Superior temporal gyrus (tissue), 1 donor: ENCODE results near the gene OR2A7.
"Not testable (repeated sequence)": the region's sequence is repeated elsewhere in the genome, so short reads cannot be mapped to it uniquely, and the experiment has no call there.

Experiments used
- DNase-seq: peaks from one replicate; pipeline ENCODE4 v3.0.0-alpha.2; 2016; ENCODE audit errors: extremely low spot score

Gene OR2A7

GRCh38 chr7:144255471-144255897 lies 9.1 kb downstream of the OR2A7 start:
- DNase-seq = no peak

- DNase-seq = not testable (repeated sequence)
Observed at GRCh38 chr7:144252307-144252706, 12.3 kb downstream of the OR2A7 start.

- DNase-seq = not testable (repeated sequence)
Observed at GRCh38 chr7:144247674-144248330, 16.8 kb downstream of the OR2A7 start.

- not testable (repeated sequence) for DNase-seq
Observed at GRCh38 chr7:144246967-144247366, 17.6 kb downstream of the OR2A7 start.

GRCh38 chr7:144245372-144245771 lies 19.2 kb downstream of the OR2A7 start:
- DNase-seq = not testable (repeated sequence)

GRCh38 chr7:144239365-144239764 lies 25.2 kb downstream of the OR2A7 start, which contains the start of gene OR2A42:
Gene OR2A42 (minus strand): TSS chr7:144239605. CDS start chr7:144232843, 6,762 bp downstream.
- not testable (repeated sequence) for DNase-seq

GRCh38 chr7:144238530-144239082 lies 26.0 kb downstream of the OR2A7 start:
- DNase-seq = not testable (repeated sequence)

- DNase-seq = not testable (repeated sequence)
Observed at GRCh38 chr7:144233039-144233438, 31.6 kb downstream of the OR2A7 start.

GRCh38 chr7:144231027-144231426 lies 33.6 kb downstream of the OR2A7 start:
- DNase-seq = not testable (repeated sequence)

GRCh38 chr7:144228810-144229209 lies 35.8 kb downstream of the OR2A7 start:
- not testable (repeated sequence) for DNase-seq

GRCh38 chr7:144226866-144227265 lies 37.7 kb downstream of the OR2A7 start:
- DNase-seq = peak; percentile 1

GRCh38 chr7:144223675-144224074 lies 40.9 kb downstream of the OR2A7 start:
- DNase-seq = not testable (repeated sequence)

GRCh38 chr7:144220531-144220930 lies 44.1 kb downstream of the OR2A7 start:
- DNase-seq = not testable (repeated sequence)

GRCh38 chr7:144219149-144219548 lies 45.4 kb downstream of the OR2A7 start:
- DNase-seq = not testable (repeated sequence)

GRCh38 chr7:144218581-144218980 lies 46.0 kb downstream of the OR2A7 start:
- DNase-seq = not testable (repeated sequence)

GRCh38 chr7:144217200-144217599 lies 47.4 kb downstream of the OR2A7 start:
- DNase-seq = not testable (repeated sequence)
